Small intestine (tissue), 7 donors: ENCODE measurements around the gene TSTD1. TPM values are rescaled to one million over a fixed set of nuclear protein-coding genes. Genes with fewer than 3 reads are reported as not detected.
"Not testable (repeated sequence)": the region's sequence is repeated elsewhere in the genome, so short reads cannot be mapped to it uniquely, and the experiment has no call there.

ENCODE experiments used
- DNase-seq, 2 donors: peaks; one replicate each; pipeline versions ENCODE4 v3.0.0 to v3.0.0-alpha.2; 2013
- FAIRE-seq: peaks from 2 replicates; lab custom pipeline; 2012; peaks lifted over from hg19 to GRCh38; lab: Jason Lieb, UNC
- H3K27ac ChIP-seq, 3 donors: one replicate each; pipeline ENCODE4 v1.5.1; 2013; ENCODE audit warnings: low read length in 2 of 3, mild to moderate bottlenecking in 2 of 3, control low read depth in 1 of 3, inconsistent platforms in 1 of 3, low read depth in 1 of 3, moderate library complexity in 1 of 3
- H3K27me3 ChIP-seq, 3 donors: one replicate each; pipeline ENCODE4 v1.6.1; 2013; ENCODE audit warnings: low read length in 3 of 3, inconsistent platforms in 1 of 3; ENCODE audit not compliant: control insufficient read depth in 3 of 3, insufficient read depth in 3 of 3
- H3K36me3 ChIP-seq, 3 donors: one replicate each; pipeline ENCODE4 v1.6.1; 2013; ENCODE audit warnings: low read length in 3 of 3, inconsistent platforms in 1 of 3, low read depth in 1 of 3, mild to moderate bottlenecking in 1 of 3, moderate library complexity in 1 of 3; ENCODE audit not compliant: control insufficient read depth in 3 of 3, insufficient read depth in 2 of 3
- H3K4me1 ChIP-seq, 3 donors: one replicate each; pipeline ENCODE4 v1.6.1; 2013; ENCODE audit warnings: low read length in 2 of 3, inconsistent platforms in 1 of 3, low read depth in 1 of 3, mild to moderate bottlenecking in 1 of 3, moderate library complexity in 1 of 3; ENCODE audit not compliant: control insufficient read depth in 3 of 3, insufficient read depth in 2 of 3
- H3K4me3 ChIP-seq, 3 donors: one replicate each; pipeline ENCODE4 v1.5.1; 2013; ENCODE audit warnings: low read length in 3 of 3, control low read depth in 1 of 3, inconsistent platforms in 1 of 3, low read depth in 1 of 3, mild to moderate bottlenecking in 1 of 3, moderate library complexity in 1 of 3
- H3K9me3 ChIP-seq, 2 donors: one replicate each; pipeline ENCODE4 v1.6.1; 2013; ENCODE audit warnings: low read depth in 1 of 2, low read length in 1 of 2; ENCODE audit not compliant: control insufficient read depth in 2 of 2, insufficient read depth in 1 of 2
- WGBS, 3 donors: extraction: QIAGEN DNeasy Blood & Tissue Kit; methylation state at CpG; one replicate each; pipeline ENCODE4 v1.1.7; 2013; 5-methylcytosine and 5-hydroxymethylcytosine counted together
- polyA plus RNA-seq, 4 donors: library from polyadenylated mRNA; stranded (reverse) in 3 of 4; unstranded in 1 of 4; fragments of 200-250 nt in 3 of 4; fragments of 120-200 nt in 1 of 4; gene quantifications; one replicate each; pipeline versions ENCODE4 v1.2.1 to v1.2.3, GENCODE V29; 2013
- donor health status: healthy with polysubstance abuse.
- donor health status: control.
- donor health status: control.
- donor health status: Bipolar disorder and iron deficiency.
- donor health status: healthy.

The TSTD1 gene
- polyA plus RNA-seq, 4 donors = 65.8 to 185 (median 97.8) TPM

DNA sequence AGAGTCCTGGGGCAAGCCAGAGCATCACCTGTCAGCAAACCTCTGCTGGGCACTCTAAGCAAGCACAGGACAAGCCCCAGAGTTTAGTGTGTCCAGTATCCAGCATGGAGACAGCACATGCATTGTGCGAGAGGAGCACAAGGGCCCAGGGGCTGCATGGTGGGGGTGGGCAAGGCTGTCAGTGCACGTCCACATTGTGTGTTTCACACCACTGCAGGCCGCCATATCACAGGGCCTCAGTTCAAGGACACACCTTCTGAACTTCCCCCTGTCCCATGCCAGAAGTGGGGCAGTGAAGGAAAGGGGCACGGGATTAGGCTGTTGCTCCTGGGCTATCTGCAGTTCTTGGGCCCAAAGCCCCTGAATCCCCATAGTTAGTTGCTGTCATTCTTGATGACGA lies 782 bp upstream of the TSTD1 start:
- Histone ChIP-seq H3K9me3 (no peaks in the 10 kb centered on the region), H3K4me1 (peaks cover 2 to 23% (median 3%) of the 10 kb centered on the region in 3 donors), H3K4me3 (peak overlapping the region in 1 of 3 donors; percentile 69), H3K36me3 (peaks cover 3 to 41% (median 21%) of the 10 kb centered on the region in 3 donors), H3K27ac (peak overlapping the region; percentile 22 to 85 (median 55)), H3K27me3 (no peaks in the 10 kb centered on the region)
- DNase-seq (no peak), FAIRE-seq (no peak)
- whole genome bisulfite sequencing, 3 donors = 57 to 72% (median 70%) methylated on average over 5 of the region's 5 CpGs

DNA sequence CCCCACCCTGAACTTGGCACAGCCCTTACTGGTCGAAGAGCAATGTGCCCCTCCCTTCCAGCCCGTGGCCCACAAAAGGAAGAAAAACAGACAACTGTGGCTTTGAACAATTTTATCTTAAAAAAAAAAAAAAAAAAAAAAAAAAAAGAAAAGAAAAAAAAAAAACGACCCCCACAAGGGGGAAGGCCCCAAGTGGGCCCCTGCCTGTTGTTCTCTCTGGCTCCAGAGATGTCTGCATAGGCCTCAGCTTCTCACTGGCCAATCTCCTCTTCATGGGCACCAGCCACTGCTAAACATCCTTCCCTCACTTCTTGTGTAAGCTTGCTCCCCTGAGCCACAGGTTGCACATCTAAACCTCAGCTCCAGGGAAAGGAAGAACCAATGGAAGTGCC lies 386 bp upstream of the TSTD1 start:
- H3K27ac ChIP-seq = peak overlapping the region; percentile 85 to 92 (median 89)
- WGBS, 3 donors = 0 to 10% (median 9%) methylated on average over 3 of the region's 3 CpGs
- H3K4me3 ChIP-seq = peak overlapping the region in 2 of 3 donors; percentile 69 to 81
- no peaks in the 10 kb centered on the region for H3K27me3 ChIP-seq
- DNase-seq (no peak), FAIRE-seq (no peak)
- peaks cover 3 to 41% (median 21%) of the 10 kb centered on the region in 3 donors for H3K36me3 ChIP-seq
- H3K9me3 ChIP-seq = no peaks in the 10 kb centered on the region
- H3K4me1 ChIP-seq = peaks cover 1 to 19% (median 2%) of the 10 kb centered on the region in 3 donors

DNA sequence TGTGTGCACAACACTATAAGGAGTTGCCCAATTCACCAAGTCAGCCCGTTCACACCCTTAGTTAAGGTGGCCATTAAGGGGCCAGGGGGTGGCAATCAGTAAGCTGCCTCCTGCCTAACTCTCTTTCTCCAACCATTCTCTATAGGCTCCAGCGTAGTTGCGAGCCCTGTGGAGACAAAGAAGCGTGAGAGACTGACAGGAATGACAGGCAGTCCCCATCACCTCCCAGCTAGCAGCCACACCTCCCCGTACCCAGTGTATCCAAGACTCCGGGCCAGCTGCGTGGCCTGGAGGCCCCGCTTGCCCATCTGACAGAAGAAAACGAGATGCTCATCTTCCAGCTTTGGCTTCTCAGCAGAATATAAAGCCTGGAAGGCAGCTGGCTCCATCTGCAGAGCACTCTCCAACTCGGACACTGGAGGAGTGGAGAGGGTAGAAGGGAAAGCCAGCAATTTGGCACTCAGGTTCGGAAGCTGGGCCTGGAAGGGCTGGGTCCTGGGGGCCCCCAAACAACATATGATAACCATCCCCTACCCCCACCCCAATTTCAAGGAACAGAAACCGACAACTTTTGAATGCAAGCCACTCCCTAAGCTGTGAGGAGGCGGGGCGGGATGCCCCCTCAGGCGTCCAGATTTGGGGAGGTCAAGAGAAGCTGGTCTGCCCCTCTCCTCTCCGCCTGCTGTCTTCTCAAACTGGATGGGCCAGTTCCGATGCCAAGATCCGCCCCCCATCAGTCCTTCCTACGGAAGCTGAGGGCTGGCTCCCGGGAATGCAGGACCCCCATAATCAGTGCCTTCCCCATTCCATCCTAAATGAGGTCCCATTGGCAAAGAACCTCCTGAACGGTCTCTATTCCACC lies 872 bp downstream of the TSTD1 start:
- WGBS, 3 donors = 19 to 49% (median 32%) methylated on average over 21 of the region's 21 CpGs
- H3K9me3 ChIP-seq = no peaks in the 10 kb centered on the region
- DNase-seq (peak in 1 of 2 donors; percentile 37), FAIRE-seq (no peak)
- H3K4me1 ChIP-seq = peaks cover 0 to 18% (median 2%) of the 10 kb centered on the region in 3 donors
- peaks cover 3 to 38% (median 21%) of the 10 kb centered on the region in 3 donors for H3K36me3 ChIP-seq
- no peaks in the 10 kb centered on the region for H3K27me3 ChIP-seq
- peak overlapping the region; percentile 68 to 81 (median 69) for H3K4me3 ChIP-seq
- peak overlapping the region; percentile 85 to 92 (median 89) for H3K27ac ChIP-seq

DNA sequence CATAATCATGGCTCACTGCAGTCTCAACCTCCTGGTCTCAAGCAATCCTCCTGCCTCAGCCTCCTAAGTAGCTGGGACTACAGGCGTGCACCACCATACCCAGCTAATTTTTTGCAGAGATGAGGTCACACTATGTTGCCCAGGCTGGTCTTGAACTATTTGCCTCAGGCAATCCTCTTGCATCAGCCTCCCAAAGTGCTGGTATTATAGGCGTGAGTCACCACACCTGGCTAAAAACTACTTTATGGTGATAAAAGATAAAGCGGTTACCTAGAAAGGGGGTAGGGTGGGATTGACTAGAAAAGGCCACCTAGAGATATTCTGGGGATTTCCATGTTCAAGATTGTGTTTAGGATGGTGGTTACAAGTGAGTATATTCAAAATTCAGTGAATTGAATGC lies 5.0 kb downstream of the TSTD1 start:
- Histone ChIP-seq H3K36me3 (no peaks in the 10 kb centered on the region), H3K27ac (no peak overlapping the region), H3K4me1 (peaks cover 0 to 12% (median 2%) of the 10 kb centered on the region in 3 donors), H3K27me3 (no peaks in the 10 kb centered on the region), H3K4me3 (no peak overlapping the region), H3K9me3 (no peaks in the 10 kb centered on the region)
- 92 to 96% (median 94%) methylated on average over 3 of the region's 3 CpGs for WGBS, 3 donors
- DNase-seq = no peak
- FAIRE-seq = no peak

DNA sequence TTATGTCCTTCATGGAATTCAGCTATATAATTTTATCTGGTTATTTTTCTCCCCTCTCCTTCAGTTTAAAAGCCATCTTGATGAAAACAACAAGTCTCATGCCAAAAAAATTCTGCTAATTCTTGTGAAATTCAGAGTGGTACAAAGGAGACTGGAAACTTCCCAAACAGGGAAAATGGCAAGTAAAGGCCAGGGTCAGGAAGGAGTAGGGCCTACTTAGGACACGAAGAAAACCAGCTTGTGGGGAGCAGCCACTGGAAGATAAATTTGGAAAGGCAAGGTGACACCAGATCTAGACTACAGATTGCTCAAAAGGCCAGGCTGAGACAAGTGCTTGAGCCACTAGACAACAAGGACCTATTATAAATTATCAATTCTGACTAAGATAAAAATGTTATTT lies 6.4 kb downstream of the TSTD1 start:
- DNase-seq (no peak), FAIRE-seq (no peak)
- Histone ChIP-seq H3K4me1 (peaks cover 0 to 5% (median 0%) of the 10 kb centered on the region in 3 donors), H3K27ac (no peak overlapping the region), H3K9me3 (no peaks in the 10 kb centered on the region), H3K36me3 (no peaks in the 10 kb centered on the region), H3K27me3 (no peaks in the 10 kb centered on the region), H3K4me3 (no peak overlapping the region)
- WGBS, 3 donors = 82 to 100% (median 84%) methylated on average over 1 of the region's 1 CpG

DNA sequence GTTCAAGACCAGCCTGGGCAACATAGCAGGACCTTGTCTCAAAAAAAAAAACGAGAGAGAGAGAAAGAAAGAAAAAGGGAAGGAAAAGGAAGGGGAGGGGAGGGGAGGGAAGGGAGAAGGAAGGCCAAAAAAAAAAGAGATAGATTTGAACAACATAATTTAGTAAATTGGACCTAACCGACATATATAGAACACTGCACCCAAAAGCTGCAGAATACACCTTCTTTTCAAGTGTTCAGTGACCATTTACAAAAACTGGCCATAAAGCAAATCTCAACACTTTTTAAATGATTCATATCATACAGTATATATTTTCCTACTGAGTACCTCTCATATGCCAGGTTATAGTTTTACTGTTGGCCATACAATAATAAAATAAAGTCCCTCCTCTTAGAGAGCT lies 6.9 kb downstream of the TSTD1 start:
- Histone ChIP-seq H3K36me3 (no peaks in the 10 kb centered on the region), H3K4me3 (no peak overlapping the region), H3K9me3 (no peaks in the 10 kb centered on the region), H3K4me1 (no peaks in the 10 kb centered on the region), H3K27ac (no peak overlapping the region), H3K27me3 (no peaks in the 10 kb centered on the region)
- DNase-seq (no peak), FAIRE-seq (no peak)
- WGBS, 3 donors = 73 to 86% (median 77%) methylated on average over 2 of the region's 2 CpGs

DNA sequence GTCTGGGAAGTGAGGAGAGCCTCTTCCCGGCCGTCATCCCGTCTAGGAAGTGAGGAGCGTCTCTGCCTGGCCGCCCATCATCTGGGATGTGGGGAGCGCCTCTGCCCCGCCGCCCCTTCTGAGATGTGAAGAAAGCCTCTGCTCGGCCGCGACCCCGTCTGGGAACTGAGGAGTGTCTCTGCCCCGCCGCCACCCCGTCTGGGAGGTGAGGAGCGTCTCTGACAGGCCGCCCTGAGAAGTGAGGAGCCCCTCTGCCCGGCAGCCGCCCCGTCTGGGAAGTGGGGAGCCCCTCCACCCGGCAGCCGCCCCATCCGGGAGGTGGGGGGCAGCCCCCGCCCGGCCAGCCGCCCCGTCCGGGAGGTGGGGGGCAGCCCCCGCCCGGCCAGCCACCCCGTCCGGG lies 9.3 kb downstream of the TSTD1 start:
- H3K4me3 ChIP-seq, H3K36me3 ChIP-seq, FAIRE-seq, H3K27ac ChIP-seq, DNase-seq, H3K27me3 ChIP-seq, H3K9me3 ChIP-seq, H3K4me1 ChIP-seq: not testable (repeated sequence)
- WGBS, 3 donors = 96 to 98% (median 97%) methylated on average over 21 to 32 of the region's 32 CpGs

DNA sequence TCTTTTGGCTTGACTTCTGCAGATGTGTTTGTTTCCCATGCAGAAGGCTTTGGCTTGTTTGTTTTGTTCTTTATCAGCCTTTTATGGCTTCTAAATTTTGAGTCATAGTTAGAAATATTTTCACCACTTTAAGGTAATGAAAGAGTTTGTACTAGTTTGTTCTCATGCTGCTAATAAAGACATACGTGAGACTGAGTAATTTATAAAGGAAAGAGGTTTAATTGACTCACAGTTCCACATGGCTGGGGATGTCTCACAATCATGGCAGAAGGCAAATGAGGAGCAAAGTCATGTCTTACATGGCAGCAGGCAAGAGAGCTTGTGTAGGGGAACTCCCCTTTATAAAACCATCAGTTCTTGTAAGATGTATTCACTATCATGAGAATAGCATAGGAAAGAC lies 11.8 kb downstream of the TSTD1 start:
- H3K27ac ChIP-seq, H3K4me3 ChIP-seq, DNase-seq, FAIRE-seq, H3K27me3 ChIP-seq, H3K4me1 ChIP-seq, H3K9me3 ChIP-seq, H3K36me3 ChIP-seq: not testable (repeated sequence)
- WGBS, 3 donors = 24 to 43% (median 29%) methylated on average over 1 of the region's 1 CpG
